ENCODE data around the gene AUTS2.

The AUTS2 gene

DNA sequence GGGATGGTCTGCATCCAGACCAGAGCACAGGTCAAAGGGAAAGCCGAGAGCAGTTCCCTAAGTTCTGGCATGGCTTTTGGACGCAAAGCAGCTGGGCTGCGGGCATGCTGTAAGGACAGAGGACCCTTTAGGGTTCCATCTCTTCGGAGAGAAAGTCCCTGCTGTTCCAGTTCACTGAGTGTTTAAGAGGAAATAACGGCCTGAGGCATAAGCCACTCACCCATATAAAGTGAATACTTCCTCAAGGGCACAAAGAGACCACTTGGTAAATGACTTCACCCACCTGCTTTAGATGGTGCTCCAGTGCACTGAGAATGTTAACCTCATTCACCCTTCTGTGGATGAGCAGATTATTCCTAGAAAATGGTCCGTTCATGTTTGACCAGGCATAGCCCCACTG is 946.9 kb downstream of the AUTS2 start:
- no peak for DNase-seq

DNA sequence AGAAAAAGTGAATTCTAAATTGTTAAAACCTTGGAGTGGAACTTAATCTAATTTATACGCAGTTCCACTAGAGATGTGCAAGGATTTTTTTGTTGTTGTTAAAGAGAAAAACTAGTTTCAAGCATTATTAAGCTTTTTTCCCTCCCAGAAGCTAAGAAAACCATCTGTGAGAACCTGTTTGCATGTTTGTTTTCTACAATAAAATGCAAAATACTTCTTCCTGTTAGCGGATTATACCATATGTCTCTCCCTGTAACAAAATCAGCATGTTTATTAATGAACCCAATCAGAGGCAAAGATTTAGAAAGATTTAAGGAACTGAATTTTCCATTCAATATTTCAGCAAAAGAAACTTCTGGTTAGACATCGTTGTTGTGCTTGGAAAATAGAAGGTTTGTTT is 953.9 kb downstream of the AUTS2 start:
- no peak for DNase-seq

DNA sequence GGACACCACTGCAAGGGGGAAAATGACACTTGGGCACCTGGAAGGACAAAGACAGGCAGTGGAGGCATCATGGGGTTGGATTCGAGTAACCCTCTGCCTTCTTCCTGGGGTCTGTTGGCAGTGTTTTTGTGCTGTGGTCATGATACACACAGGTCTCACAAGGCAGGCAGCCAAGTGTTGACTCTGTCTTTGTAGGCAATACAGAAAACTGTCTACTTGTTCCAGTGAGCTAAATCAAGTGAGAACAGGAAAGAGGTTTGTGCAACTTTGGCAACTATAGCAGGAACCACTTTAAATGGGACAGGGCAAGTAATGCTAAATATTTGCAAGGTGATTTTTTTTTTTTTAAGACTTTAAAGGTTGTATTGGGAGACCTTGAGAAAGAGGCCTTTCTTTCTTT is 955.1 kb downstream of the AUTS2 start:
- DNase-seq, result no peak

DNA sequence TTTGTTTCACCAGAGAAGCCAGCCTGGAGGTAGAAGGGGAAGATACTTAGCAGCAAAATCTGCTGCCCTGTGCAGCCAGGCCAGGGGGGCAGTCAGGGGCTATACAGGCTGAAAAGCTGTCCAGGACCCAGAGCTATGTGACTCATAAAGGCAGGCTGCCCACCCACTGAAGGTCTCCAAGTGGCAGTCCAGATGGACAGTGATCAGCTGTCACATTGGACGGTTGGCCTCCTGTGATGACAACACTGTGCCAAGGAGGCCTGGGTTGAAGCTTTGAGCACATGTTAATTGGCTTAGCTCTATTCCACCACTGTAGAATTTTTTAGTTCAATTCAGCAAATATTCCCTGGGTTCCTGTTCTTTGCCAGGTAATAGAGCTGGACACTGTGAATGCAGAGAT is 956.4 kb downstream of the AUTS2 start:
- DNase-seq, result no peak

DNA sequence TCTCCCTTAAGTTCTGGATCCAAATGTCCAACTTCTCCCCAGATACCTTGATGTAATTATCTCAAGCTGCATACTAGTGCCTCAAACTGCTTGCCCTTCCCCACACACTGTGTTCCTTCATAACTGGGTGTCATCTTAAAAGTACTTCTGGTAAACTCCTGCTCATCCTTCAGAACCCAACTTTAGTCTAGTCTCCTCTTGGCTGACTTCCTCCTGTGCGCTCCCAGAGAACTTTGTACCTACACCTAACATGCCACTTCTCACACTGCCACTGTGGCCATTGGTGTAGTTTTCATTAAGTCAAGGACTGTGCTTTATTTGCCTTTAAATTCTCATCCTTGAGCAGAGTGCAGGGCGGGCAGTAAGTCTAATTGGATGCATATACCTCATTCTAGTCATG is 958.5 kb downstream of the AUTS2 start:
- DNase-seq, result no peak

DNA sequence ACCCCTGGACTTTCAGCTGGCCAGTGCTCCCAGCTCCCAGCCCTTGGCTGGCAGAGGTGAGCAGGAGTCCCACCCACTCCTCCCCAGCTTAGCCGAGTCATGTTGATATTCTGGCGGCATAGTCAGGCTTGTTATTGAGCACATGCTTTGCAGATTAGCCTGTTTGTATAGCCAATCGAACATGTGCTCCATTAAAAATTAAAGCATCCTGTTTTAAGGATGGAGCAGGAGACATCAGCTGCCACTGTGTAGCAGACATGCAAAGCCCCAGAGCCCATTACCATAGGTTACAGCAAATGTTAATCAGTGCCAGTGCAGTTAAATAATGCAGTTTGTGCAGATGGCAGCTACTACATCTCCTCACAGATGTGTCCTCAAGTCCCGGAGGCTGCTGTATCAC is 959.1 kb downstream of the AUTS2 start:
- no peak for DNase-seq

DNA sequence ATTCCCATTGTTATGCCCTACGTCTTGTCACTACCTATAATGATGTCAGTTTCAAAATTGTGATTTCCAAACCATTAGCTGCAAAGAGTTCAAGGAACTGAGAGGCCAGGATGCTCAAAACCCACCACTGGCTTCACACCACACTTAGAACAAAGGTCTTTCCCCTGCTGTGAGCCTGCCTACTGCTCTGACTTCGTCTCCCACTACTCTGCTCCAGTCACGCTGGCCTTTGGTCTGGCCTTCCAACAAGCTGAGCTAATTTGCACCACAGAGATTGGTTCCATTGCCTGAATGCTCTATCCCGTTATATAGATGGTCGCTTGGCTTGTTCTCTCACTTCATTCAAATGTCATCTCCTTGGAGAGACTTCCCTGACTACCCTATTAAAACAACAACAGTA is 961.5 kb downstream of the AUTS2 start:
- DNase-seq, result no peak

DNA sequence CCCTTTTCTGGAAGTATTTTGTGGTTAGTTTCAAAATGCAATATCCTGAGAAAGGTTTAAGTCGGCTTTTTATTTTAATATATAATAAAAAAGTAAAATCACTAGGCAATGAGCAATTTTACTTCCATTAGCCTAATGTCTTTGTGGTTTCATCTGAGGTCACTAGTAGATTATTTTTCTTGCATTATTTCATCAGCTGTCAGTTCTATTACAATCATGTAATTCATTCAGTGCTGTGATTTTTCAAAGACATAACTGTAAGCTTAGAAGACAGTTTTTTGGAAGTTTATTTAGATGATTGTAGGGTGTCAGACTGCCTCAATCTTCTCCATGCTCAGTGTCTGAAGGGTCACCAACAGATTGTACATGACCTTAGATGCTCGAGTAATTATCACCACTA is 965.7 kb downstream of the AUTS2 start:
- no peak for DNase-seq

DNA sequence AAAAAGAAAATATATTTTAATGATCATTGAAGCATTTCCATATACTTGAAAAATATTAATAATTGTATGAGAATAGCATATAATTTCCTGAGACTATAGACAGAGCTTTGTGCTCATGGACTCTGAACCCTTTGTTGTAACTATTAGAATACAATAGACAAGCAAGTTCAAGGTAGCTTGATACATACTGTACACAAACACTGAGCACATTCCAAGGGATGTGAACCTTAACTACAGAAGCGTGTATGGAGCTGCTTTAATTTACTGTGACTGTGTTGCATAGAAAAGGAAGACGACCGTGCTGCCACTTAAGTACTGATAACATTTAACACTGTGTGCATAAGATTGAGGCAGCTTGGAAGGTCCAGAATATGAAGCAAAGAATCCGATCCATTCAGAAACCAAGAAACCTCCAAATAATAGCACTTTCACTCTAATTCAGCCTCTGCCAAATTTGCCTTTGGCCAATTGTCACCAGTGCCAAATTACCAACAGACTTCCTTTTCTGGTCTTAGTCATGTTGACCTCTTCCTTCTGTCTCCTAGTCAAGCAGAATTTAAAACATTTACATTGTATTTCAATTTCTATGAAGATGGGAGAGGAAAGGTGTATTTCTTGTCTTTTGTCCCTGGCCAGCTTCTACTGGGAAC is 967.6 kb downstream of the AUTS2 start:
- no peak for DNase-seq

DNA sequence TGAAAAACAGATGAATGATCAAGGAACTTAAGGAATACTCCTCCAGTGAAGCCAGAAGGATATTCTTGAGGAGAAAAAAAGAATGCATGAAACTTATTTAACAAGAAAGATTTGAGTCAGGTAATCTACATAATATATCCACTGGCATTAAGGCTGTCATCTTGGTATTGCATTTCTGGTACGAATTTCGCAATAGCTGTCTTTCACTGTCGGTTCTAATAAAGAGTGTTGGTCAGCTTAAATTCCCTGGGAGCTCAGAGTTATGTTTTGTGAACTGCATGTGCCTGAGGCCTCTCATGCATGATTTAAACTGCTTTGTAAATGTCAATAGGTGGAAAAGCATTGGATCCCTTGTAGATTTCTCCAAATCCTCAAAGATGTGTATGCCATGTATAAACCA is 968.4 kb downstream of the AUTS2 start:
- no peak for DNase-seq

DNA sequence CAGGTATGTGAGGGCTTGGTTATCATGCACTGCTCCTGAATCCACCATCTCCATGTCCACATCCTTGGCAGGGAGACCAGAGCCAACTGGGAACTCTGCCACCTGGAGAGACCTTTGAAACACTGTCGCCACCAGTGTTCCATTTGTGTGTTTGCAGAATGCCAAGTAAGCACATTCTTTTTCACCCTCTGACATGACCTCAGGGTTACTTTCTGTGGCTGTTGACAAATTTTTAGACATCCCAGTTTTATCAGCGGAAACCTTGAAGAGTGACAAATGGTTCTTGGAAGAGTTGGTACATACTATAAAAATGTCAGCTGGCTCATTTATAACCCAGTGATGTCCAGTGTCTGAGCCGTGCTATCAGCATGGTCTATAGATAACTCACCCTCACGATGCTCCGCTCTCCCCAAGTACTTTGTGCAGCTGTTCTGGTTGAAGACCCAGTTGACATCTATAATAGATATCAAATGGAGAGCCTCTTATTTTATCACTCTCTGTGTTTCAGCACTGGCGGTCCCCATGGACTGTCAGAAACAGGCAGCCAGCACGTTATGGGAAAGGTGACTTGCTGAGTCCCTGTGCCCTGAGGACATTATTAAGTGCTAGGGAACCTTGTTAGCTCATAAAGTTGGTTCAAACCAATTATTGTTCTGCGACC is 970.5 kb downstream of the AUTS2 start:
- DNase-seq, result peak; percentile 19

DNA sequence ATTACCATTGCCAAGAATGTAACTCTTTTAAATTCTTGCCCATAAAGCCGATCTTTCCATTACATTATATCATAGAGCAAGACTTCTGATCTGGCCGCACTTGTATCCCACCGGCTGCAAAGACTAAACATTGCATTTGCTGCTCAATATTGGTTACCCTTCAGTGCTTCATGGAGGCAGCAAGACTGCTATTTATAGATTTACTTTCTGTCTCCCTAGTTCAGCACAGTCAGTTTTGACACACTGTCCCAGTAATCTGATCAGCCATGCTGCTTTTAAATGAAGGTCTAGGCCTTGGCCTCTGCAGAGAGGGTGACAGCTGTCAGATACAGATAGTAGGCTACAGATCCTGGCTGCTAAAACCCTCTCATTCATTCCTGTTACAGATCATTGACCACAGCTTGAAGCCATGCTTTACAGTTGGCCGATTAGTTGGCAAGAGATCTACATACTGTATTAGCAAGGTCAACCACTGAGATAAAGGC is 971.1 kb downstream of the AUTS2 start:
- DNase-seq, result peak; percentile 79

DNA sequence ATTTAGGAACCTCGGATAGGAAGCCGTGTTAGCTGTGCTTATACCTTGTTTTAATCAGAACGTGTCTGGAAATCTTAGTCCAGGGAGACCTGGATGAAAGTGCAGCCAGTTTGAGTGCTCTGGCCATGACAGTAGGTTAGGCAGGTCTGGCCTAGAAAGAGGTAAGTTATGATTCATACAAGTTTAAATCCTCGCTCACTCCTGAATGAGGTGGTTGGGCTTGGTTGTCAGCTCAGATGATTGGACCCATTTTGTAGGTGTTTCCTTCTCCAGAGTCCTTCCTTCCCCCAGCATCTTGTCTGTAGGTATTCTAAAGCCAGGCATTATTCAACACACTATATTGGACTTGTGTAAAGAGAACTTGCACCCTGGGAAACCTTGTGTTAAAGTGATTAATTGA is 971.8 kb downstream of the AUTS2 start:
- DNase-seq, result no peak

DNA sequence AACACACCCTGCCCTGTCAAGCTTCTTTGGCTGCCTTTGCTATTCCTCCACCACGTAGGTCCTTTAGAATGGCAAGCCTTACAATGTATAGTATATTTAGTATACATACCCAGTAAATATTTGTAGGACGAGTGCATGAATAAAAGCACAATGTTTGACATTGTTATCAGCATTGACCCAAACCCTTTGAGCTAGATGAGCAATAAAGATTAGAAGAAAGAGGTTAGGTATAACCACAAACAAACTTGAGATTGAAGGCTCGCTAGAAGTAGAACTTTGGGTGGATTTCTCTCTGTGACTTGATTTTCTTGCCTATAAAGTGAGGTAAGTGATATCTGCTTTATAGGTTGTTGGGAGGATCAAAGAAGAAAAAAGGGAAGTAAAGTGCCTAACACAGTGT is 972.7 kb downstream of the AUTS2 start:
- DNase-seq, result no peak

DNA sequence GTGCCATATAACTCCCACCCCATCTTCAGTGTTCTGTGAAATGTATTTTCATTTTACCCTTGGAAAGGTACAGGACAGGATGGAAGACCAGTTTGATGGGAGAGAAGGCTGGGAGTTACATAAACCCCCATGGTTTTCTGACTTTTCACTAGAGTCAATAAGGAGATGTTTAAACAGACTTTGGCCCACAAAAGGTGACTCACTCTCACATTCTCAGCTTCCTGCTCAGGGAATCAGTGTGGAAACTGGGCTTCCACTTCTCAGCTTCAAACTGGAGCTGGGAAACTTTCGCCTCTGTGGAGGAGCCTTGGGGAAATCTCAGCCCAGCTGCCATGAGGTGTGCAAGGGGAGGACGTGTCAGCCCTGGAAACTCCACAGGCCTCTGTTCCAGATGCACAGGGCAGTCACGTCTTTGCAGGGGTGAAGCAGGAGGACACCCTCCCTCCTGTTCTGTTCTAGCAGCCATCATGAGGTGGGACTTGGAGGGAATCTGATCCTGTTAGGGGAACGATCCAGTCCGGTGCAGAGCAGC is 973.2 kb downstream of the AUTS2 start:
- DNase-seq, result no peak

DNA sequence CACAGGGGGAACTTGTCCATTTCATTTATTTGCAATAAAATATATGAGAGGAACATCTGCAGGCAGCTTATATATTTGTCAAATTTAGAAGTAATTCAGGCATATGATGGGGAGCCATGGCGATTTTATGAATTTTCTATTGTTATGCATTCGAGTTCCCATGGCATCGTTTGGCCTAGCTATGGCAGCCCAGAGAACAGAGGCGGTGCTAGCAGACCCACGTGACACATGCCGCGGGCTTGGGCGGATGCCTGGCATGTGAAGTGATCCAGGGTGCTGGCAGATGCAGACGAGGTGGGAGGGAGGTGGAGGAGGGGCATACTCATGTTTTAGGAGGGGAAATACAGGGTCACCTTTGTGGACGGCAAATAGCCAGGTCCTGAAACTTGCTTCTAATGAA is 973.7 kb downstream of the AUTS2 start:
- no peak for DNase-seq

DNA sequence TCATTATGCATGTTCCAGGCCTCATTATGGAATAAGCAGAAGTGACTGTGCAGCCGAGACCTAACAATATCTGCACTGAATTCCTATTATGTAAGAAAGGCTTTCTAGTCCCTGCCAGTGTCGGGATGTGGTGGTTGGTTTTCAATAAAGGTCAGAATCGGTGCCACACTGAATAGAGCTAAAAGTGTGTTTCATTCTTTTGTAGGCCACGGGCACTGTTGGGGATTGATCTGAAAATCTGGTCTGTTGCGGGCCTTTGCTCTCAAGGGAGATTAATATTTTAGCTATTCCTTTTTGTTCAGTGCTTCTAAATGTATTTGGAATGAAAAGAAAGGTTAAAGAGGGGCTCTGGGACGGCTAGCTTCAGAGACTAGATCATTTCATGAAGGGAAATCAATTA is 974.3 kb downstream of the AUTS2 start:
- no peak for DNase-seq

DNA sequence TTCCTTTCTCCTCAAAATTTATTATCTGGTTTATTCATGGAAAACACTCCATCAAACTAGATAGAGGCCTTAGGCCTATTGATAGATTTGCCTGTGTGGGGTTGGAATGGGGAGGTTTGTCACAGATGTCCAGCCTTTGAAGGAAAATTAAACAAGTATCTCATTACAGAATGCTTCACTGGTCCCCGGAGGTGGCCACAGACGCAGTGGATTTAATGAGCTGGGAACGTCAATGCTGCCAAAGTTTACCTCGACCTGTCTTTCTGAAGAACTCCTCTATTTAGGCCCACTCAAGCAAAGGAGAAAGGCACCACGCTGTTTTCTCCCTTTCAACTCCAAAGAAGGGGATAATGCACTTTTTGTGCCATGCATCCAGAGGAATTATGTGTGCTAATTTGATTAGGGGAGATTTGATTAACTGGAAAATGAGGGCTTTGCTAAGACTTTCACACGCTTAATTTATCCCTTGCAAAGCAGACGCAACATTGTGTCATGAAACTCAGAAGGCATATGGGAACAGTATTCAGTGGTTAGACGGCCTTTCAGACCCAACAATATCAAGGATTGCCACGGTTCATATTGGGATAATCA is 974.9 kb downstream of the AUTS2 start:
- no peak for DNase-seq

DNA sequence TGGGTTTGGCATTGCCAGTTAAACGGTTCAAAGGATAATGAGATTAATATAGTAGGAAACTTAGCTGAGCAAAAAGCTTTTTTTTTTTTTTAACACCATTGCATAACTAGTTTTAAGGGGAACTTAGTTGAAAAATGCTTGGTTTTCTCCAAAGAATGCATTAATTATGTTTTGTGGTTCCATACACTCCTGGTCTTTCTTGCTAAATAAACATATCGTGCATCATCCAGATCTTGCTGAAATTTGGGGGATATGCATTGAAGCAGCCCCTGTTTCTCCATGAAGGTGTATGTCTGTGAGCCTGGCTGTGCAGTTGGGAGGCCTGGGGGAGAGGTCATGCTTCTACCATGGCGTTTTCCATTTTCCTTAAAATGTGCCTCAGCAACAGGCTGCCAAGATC is 975.4 kb downstream of the AUTS2 start:
- DNase-seq, result no peak

DNA sequence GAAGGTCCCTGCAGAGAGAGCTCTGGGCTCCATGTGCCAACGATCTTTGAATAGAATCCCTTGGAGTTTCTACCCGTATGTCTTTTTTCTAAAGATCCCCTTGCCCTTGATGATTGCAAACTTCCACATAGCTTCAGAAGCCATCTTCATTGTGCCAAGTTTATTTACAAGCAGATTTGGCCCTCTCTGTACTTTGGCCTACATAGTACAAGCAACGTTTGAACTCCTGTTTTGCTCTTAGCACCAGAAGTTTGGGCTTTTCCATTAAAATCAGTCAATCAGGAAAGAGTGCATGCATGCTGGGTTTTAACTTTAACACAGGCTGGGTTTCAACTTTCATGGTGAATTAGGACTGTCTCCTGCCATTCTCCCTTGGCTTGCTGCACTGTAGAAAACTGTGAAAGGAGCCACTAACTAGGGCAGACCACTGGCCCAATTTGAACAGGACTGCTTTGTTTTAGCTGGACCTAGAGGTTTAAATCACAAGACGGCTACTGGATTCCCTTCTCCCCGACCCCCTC is 976.1 kb downstream of the AUTS2 start:
- no peak for DNase-seq

DNA sequence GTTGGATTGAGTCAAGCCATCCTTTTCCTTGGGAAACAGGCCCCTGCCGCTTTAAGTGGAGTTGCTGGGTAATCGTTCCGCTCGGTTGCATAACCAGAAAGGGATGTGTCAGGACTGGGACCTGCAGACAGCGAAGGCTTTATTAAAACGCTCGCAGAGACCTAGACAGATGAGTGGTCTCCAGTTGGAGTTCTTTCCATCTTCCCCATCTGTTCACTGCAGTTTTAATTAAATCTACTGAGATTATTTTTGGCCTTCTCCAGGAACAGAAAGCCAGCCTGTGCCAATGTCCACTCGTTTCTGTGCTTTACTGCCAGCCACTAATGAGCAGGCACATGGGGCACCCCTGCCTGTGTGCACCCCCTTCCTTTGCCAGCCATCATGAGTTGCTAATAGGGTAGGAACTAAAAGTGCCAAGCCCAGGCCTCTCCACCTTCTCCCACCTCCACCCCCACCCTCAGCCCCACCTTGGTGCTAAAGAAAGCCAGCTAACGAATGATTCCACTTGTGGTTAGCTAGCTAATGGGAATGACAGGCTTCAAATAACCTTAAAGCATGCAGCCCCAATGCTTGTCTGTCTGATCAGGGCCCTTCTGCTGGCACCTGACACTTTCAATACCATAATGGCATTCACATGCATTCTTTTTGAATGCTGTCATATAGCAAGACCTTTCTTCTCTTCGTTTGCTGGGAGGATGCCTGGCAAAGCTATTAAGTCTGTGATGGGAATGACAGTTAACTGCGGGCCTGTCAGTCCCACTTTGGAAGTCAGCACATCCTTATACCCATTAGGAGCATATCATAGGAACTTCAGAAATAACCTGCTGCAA is 976.9 kb downstream of the AUTS2 start:
- DNase-seq, result no peak

DNA sequence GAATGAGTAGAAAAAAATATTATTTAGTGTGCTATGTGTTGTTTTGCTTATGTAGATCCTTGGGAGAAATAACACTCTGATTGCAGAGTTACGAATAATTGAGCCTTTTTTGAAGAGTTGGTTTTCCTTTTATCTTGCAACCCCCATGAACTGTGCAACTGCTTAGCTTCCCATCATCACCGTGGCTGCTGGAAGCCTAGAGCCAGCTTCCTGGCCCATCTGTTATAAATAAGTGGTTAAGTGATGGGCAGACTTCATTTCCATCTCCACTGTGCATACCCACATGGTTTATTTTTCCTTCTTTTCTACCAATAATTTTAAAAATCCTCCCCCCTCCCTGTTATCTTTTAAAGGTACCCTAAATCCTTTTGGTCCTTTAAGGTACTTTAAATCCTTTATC is 978.8 kb downstream of the AUTS2 start:
- DNase-seq, result no peak

DNA sequence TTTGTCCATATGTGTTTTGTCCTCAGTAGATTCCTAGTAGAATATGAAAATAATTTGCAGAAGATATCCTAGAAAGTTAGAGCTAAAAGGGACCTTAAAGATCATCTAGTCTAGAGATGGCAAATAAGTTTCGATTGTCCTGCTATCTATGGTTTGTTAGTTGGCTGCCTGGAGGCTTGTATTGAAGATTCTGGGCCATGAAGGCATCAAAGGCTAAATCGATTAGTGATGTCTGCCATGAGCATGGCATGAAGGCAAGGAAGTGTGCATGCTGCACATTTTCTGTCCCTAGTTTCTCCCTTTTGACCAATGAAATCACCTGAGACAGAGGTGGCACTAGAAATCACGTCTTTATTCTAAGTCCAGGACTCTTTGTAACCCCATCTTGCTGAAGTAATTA is 979.9 kb downstream of the AUTS2 start:
- DNase-seq, result no peak
